Smooth muscle cell (in vitro differentiated cells): Measurements from ENCODE around the gene OTOG. TPM values are rescaled to one million over a fixed set of nuclear protein-coding genes. Genes with fewer than 3 reads are reported as not detected.

Experiments used
- DNase-seq: peaks from one replicate; lab custom pipeline; 2025; ENCODE audit not compliant: unreplicated experiment; lab: John Stamatoyannopoulos, UW
- H2AFZ ChIP-seq: fragments of 200-600 bp; sonication (generic); 2 replicates; pipeline ENCODE4 v1.6.0; 2016; ENCODE audit warnings: antibody characterized with exemption, low read depth, mild to moderate bottlenecking
- H3F3A ChIP-seq: fragments of 200-600 bp; sonication (generic); 2 replicates; pipeline ENCODE4 v1.6.0; 2017; ENCODE audit warnings: antibody characterized with exemption, low read depth
- H3K27ac ChIP-seq: fragments of 200-600 bp; sonication (generic); 2 replicates; pipeline ENCODE4 v1.5.1; 2016; ENCODE audit warnings: low read depth, mild to moderate bottlenecking
- H3K27me3 ChIP-seq: fragments of 200-600 bp; sonication (generic); 2 replicates; pipeline ENCODE4 v1.6.1; 2016; ENCODE audit warnings: low read depth, mild to moderate bottlenecking
- H3K36me3 ChIP-seq: fragments of 200-600 bp; sonication (generic); 2 replicates; pipeline ENCODE4 v1.5.1; 2016; ENCODE audit warnings: low read depth
- H3K4me1 ChIP-seq: fragments of 200-600 bp; sonication (generic); 2 replicates; pipeline ENCODE4 v1.5.1; 2016; ENCODE audit warnings: low read depth
- H3K4me2 ChIP-seq: fragments of 200-600 bp; sonication (generic); 2 replicates; pipeline ENCODE4 v1.6.0; 2016; ENCODE audit warnings: mild to moderate bottlenecking
- H3K4me3 ChIP-seq: fragments of 200-600 bp; sonication (generic); 2 replicates; pipeline ENCODE4 v1.5.1; 2016; ENCODE audit warnings: mild to moderate bottlenecking
- H3K79me2 ChIP-seq: fragments of 200-600 bp; sonication (generic); 2 replicates; pipeline ENCODE4 v1.6.0; 2016; ENCODE audit warnings: low read depth, mild to moderate bottlenecking
- H3K9ac ChIP-seq: fragments of 200-600 bp; sonication (generic); 2 replicates; pipeline ENCODE4 v1.6.0; 2016; ENCODE audit warnings: low read depth
- H3K9me3 ChIP-seq: fragments of 200-600 bp; sonication (generic); replicated peaks from 2 replicates; pipeline ENCODE4 v1.5.1; 2016; ENCODE audit warnings: low read depth
- H4K20me1 ChIP-seq: fragments of 200-600 bp; sonication (generic); 2 replicates; pipeline ENCODE4 v1.6.0; 2016; ENCODE audit warnings: low read depth
- WGBS: methylation state at CpG from one replicate; pipeline ENCODE4 v1.1.7; 2016; ENCODE audit warnings: low lambda C conversion rate; 5-methylcytosine and 5-hydroxymethylcytosine counted together
- polyA plus RNA-seq: library from polyadenylated mRNA; unstranded; fragments of >200 nt; fragmentation: Nextera tagmentation; extraction: Ambion mirVana; gene quantifications from 2 replicates; pipeline ENCODE4 v1.2.1, GENCODE V29; 2016
- total RNA-seq: library from RNA; depleted of rRNA; stranded (reverse); fragments of >200 nt; gene quantifications from 2 replicates; pipeline ENCODE4 v1.2.3, GENCODE V29; 2014
- TF ChIP-seq, protein P1 (sequence below): fragments of 200-600 bp; sonication (generic); IDR thresholded peaks from 2 replicates; pipeline ENCODE4 v1.5.1; 2017; ENCODE audit warnings: borderline replicate concordance, mild to moderate bottlenecking, antibody characterized with exemption; ENCODE audit not compliant: insufficient read depth, poor library complexity, severe bottlenecking

Gene OTOG
- total and polyA plus RNA-seq, 2 experiments from 2014 or later: not detected

DNA sequence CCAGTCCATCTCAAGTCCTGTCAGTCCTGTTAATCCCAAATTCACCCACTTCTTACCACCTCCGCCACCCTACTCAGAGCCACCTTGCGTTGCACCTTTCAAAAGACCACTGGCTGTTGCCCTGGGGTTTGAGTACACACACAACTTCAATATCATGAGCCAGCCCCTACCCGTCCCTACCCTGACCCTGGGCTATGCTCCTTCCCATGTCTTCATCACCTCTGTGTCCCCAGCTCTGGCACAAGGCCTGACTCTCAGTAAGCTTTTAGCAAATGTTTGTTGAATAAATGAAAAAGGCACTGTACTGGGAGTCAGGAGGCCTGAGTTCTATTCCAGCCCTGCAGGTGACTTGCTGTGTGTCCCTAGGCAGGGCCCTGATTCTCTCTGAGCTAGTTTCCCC is 26.5 kb downstream of the OTOG start:
- Histone ChIP-seq H3K4me3 (no peak overlapping the region), H3F3A (no peaks in the 10 kb centered on the region), H2AFZ (no peak overlapping the region), H3K9ac (no peak overlapping the region), H3K9me3 (no peaks in the 10 kb centered on the region), H3K4me2 (no peak overlapping the region), H4K20me1 (no peaks in the 10 kb centered on the region), H3K4me1 (no peaks in the 10 kb centered on the region), H3K27ac (no peak overlapping the region), H3K36me3 (no peaks in the 10 kb centered on the region), H3K79me2 (no peaks in the 10 kb centered on the region), H3K27me3 (peaks cover 16% of the 10 kb centered on the region)
- 92% methylated on average over 3 of the region's 3 CpGs for WGBS
- no peak for DNase-seq
- TF ChIP-seq, protein P1, sequence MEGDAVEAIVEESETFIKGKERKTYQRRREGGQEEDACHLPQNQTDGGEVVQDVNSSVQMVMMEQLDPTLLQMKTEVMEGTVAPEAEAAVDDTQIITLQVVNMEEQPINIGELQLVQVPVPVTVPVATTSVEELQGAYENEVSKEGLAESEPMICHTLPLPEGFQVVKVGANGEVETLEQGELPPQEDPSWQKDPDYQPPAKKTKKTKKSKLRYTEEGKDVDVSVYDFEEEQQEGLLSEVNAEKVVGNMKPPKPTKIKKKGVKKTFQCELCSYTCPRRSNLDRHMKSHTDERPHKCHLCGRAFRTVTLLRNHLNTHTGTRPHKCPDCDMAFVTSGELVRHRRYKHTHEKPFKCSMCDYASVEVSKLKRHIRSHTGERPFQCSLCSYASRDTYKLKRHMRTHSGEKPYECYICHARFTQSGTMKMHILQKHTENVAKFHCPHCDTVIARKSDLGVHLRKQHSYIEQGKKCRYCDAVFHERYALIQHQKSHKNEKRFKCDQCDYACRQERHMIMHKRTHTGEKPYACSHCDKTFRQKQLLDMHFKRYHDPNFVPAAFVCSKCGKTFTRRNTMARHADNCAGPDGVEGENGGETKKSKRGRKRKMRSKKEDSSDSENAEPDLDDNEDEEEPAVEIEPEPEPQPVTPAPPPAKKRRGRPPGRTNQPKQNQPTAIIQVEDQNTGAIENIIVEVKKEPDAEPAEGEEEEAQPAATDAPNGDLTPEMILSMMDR: no peak

DNA sequence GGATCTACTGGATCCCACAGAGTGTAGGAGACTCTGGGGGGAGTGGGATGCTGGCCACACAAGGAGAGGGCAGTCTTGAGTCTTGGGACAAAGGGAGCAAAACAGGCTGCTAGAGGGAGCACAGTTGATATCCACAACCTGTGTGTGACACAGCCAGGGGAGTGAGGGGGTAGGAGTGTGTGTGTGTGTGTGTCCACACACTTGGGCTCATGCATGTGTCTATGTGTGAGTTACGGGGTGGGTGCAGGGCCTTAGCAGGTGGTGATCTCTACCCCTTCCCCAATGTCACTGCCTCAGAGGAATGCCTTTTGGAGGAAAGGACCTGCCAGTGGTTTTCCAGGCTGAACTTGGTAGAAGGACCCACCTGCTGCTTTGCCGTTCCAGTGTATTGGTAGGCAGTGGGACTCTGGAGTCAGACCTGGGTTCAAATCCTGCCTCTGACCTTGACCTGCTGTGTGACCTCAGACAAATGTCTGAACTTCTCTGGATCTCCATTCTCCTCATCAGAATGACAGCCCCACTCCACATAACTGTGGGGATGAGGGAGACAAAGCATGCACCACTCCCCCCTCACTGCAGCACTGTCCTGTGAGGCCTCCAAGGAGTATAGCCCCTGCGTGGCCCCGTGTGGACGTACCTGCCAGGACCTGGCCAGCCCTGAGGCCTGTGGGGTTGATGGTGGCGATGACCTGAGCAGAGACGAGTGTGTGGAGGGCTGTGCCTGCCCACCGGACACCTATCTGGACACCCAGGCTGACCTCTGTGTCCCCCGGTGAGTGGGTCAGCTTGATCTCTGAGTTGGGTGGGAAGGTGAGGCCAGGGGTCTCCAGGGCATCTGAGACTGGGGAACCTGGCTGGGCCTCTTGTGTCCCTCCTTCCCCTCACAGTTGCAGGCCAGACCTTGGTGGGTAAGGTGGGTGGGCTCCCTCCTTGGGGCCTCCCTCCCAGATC is 27.4 kb downstream of the OTOG start:
- H4K20me1 ChIP-seq: no peaks in the 10 kb centered on the region
- H2AFZ ChIP-seq: no peak overlapping the region
- DNase-seq: no peak
- no peak overlapping the region for H3K4me3 ChIP-seq
- H3K36me3 ChIP-seq: no peaks in the 10 kb centered on the region
- no peaks in the 10 kb centered on the region for H3K9me3 ChIP-seq
- no peaks in the 10 kb centered on the region for H3K79me2 ChIP-seq
- H3K27ac ChIP-seq: no peak overlapping the region
- no peaks in the 10 kb centered on the region for H3K4me1 ChIP-seq
- 82% methylated on average over 9 of the region's 9 CpGs for WGBS
- H3F3A ChIP-seq: no peaks in the 10 kb centered on the region
- H3K27me3 ChIP-seq: peaks cover 16% of the 10 kb centered on the region
- no peak overlapping the region for H3K4me2 ChIP-seq
- TF ChIP-seq, protein P1: no peak
- no peak overlapping the region for H3K9ac ChIP-seq

DNA sequence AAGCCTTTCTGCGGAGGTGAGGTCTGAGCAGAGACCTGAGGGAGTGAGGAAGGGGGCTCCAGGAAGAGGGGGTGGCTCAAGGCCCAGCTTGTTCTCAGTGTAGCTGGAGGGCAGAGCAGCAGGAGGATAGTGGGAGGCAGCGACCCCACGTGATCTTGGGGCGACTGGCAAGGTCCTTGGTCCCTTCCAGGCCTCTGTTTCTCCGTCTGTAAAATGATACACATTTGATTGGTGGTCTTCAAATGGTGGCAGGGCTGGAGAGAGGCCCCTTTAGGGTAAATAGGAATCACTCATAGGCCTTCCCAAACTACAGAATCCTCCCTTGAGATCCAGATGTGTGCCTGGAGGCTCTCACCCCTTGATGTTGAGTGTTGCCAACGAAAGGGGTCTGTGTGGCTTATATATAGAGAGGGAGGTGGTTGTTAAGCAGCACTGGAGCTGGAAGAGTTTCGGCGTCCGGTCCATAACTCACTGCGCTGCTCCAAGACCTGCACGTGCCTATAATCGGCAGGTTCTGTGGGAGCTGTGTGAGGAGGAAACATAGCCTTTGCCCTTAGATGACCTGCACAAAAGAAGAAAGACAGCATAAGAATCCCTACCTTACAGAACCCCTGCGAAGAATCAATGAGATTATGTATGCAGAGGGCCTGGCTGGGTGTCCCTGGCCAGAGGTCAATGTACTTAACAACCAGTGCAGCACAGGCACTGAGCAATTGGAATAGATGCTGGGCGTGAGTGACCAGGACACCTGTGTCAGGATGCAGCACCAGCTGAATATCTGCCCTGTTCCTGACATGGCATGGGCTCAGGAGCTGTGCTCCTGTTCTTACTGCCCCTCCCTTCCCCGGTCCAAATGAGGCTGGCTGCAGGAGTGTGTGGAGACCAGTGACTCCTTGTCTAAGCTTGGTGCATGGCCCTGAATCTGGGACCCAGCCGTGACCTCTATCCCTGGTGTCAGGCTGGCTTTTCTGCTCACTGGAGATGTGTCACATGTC is 28.7 kb downstream of the OTOG start:
- H3K27ac ChIP-seq: no peak overlapping the region
- no peaks in the 10 kb centered on the region for H3K9me3 ChIP-seq
- TF ChIP-seq, protein P1: no peak
- 89% methylated on average over 16 of the region's 16 CpGs for WGBS
- no peaks in the 10 kb centered on the region for H3K79me2 ChIP-seq
- no peak overlapping the region for H3K4me2 ChIP-seq
- H2AFZ ChIP-seq: no peak overlapping the region
- no peaks in the 10 kb centered on the region for H3K36me3 ChIP-seq
- DNase-seq: no peak
- no peak overlapping the region for H3K4me3 ChIP-seq
- H3K27me3 ChIP-seq: peaks cover 18% of the 10 kb centered on the region
- H3F3A ChIP-seq: no peaks in the 10 kb centered on the region
- no peaks in the 10 kb centered on the region for H4K20me1 ChIP-seq
- H3K9ac ChIP-seq: no peak overlapping the region
- no peaks in the 10 kb centered on the region for H3K4me1 ChIP-seq
